K562 (cell line): ENCODE measurements around the gene RLIM. TPM values are rescaled to one million over a fixed set of nuclear protein-coding genes. Genes with fewer than 3 reads are reported as not detected.

ENCODE experiments used
- ATAC-seq: fragments of 200-7000 bp; cut with Tn5 transposase; 3 replicates; pipeline ENCODE4 v1.9.1; 2020; ENCODE audit warnings: moderate library complexity
- BruUV-seq: library from RNA; stranded (reverse); fragments of 400-500 nt; replicated peaks from 2 replicates; lab custom pipeline; 2021; lab: Mats Ljungman, UMichigan
- CTCF ChIA-PET: fragments of 300-600 bp; formaldehyde crosslinking; extraction: SDS; loops from one replicate; lab custom pipeline; 2021; ENCODE audit warnings: low intra/inter-chr PET ratio; lab: Yijun Ruan, JAX
- POLR2A ChIA-PET: fragments of 300-600, 350-650 bp; sonication (Branson Sonifier 250); formaldehyde crosslinking; extraction: SDS; loops from one replicate; lab custom pipeline; 2021; ENCODE audit warnings: antibody characterized with exemption, inconsistent platforms; lab: Yijun Ruan, JAX
- DNase-seq, 4 experiments: peaks; one replicate each; pipeline versions ENCODE4 v3.0.0 to v3.0.0-alpha.2; 2011 to 2018; ENCODE audit warnings: low spot score in 3 of 4, mixed read lengths in 3 of 4; ENCODE audit errors: extremely low read depth in 1 of 4
- FAIRE-seq: peaks from 2 replicates; lab custom pipeline; 2011; peaks lifted over from hg19 to GRCh38; lab: Jason Lieb, UNC
- H2AFZ ChIP-seq: 2 replicates; pipeline ENCODE4 v1.6.0; 2011; ENCODE audit warnings: low read depth, low read length, control low read depth, inconsistent platforms
- H3K27ac ChIP-seq: fragments of 200-600 bp; 3 replicates; pipeline ENCODE4 v1.8.0; 2011; ENCODE audit warnings: low read depth, mild to moderate bottlenecking, control low read depth, inconsistent platforms, low read length, moderate library complexity, mixed read lengths; ENCODE audit errors: extremely low read depth
- H3K27me3 ChIP-seq, 2 experiments: fragments of 300-600 bp in 1 of 2; 2 replicates in 1 of 2; 3 replicates in 1 of 2; pipeline versions ENCODE4 v1.6.0 to v1.8.0; 2011; ENCODE audit warnings: inconsistent platforms in 2 of 2, low read length in 2 of 2, mild to moderate bottlenecking in 1 of 2, mixed read lengths in 1 of 2, moderate library complexity in 1 of 2; ENCODE audit not compliant: control insufficient read depth in 2 of 2, insufficient read depth in 2 of 2
- H3K36me3 ChIP-seq: fragments of 300-600 bp; 3 replicates; pipeline ENCODE4 v1.8.0; 2011; ENCODE audit warnings: mild to moderate bottlenecking, low read length, inconsistent platforms; ENCODE audit not compliant: control insufficient read depth, insufficient read depth
- H3K4me1 ChIP-seq, 2 experiments: fragments of 200-600 bp in 1 of 2; replicated peaks in 1 of 2; 2 replicates in 1 of 2; 3 replicates in 1 of 2; pipeline versions ENCODE4 v1.5.1 to v1.8.0; 2011; ENCODE audit warnings: inconsistent platforms in 2 of 2, low read length in 2 of 2, mild to moderate bottlenecking in 1 of 2, mixed read lengths in 1 of 2, moderate library complexity in 1 of 2; ENCODE audit not compliant: control insufficient read depth in 2 of 2, insufficient read depth in 2 of 2
- H3K4me2 ChIP-seq: 2 replicates; pipeline ENCODE4 v1.6.1; 2011; ENCODE audit warnings: low read length, control low read depth, inconsistent platforms, mixed read lengths; ENCODE audit not compliant: insufficient read depth
- H3K4me3 ChIP-seq: fragments of 200-600 bp; sonication (generic), shearing (Covaris generic); 2 replicates; pipeline ENCODE4 v1.5.1; 2016; ENCODE audit warnings: control low read depth, inconsistent platforms
- H3K79me2 ChIP-seq: fragments of 200-600 bp; 3 replicates; pipeline ENCODE4 v1.8.0; 2011; ENCODE audit warnings: low read length, inconsistent platforms; ENCODE audit not compliant: control insufficient read depth, insufficient read depth
- H3K9ac ChIP-seq, 2 experiments: 2 replicates each; pipeline versions ENCODE4 v1.6.0 to v1.6.1; 2011; ENCODE audit warnings: low read depth in 2 of 2, low read length in 2 of 2, control low read depth in 1 of 2, inconsistent platforms in 1 of 2, mild to moderate bottlenecking in 1 of 2, mixed read lengths in 1 of 2; ENCODE audit not compliant: insufficient read depth in 1 of 2
- H3K9me1 ChIP-seq: one replicate; pipeline ENCODE4 v1.6.0; 2011; ENCODE audit warnings: inconsistent platforms, mild to moderate bottlenecking, low read length, moderate library complexity; ENCODE audit not compliant: control insufficient read depth, insufficient read depth
- H3K9me3 ChIP-seq: replicated peaks from 2 replicates; pipeline ENCODE4 v1.5.1; 2011; ENCODE audit warnings: low read depth, low read length, inconsistent platforms; ENCODE audit not compliant: control insufficient read depth, insufficient read depth
- H4K20me1 ChIP-seq: replicated peaks from 2 replicates; pipeline ENCODE4 v1.6.1; 2011; ENCODE audit warnings: low read length, inconsistent platforms, mixed read lengths; ENCODE audit not compliant: control insufficient read depth, insufficient read depth
- ERF ChIP-seq: fragments of 450-650 bp; formaldehyde crosslinking; IDR thresholded peaks from 2 replicates; pipeline ENCODE4 v1.4.0; 2020; ENCODE audit warnings: mild to moderate bottlenecking, mixed read lengths
- FOXP1 ChIP-seq: sonication (generic); formaldehyde crosslinking; IDR thresholded peaks from 2 replicates; pipeline ENCODE4 v1.8.0; 2022; ENCODE audit warnings: mild to moderate bottlenecking, missing genetic modification reagents
- GATAD2A ChIP-seq: fragments of 450-650 bp; IDR thresholded peaks from 2 replicates; pipeline ENCODE4 v1.6.1; 2017
- MGA ChIP-seq: fragments of 450-650 bp; IDR thresholded peaks from 2 replicates; pipeline ENCODE4 v1.6.1; 2016; ENCODE audit warnings: mild to moderate bottlenecking, moderate library complexity
- MNT ChIP-seq, 2 experiments: fragments of 450-650 bp; conservative IDR thresholded peaks; 2 replicates each; pipeline ENCODE4 v1.6.1; 2017; ENCODE audit warnings: mild to moderate bottlenecking in 2 of 2, moderate library complexity in 2 of 2
- RB1 ChIP-seq: fragments of 450-650 bp; IDR thresholded peaks from 2 replicates; pipeline ENCODE4 v1.6.1; 2017; ENCODE audit warnings: low read depth, mild to moderate bottlenecking
- TCF7L2 ChIP-seq: fragments of 150-350 bp; IDR thresholded peaks from 2 replicates; pipeline ENCODE4 v1.6.1; 2016; ENCODE audit warnings: low read depth, mild to moderate bottlenecking, low read length, moderate library complexity
- ZBTB43 ChIP-seq: sonication (generic); formaldehyde crosslinking; IDR thresholded peaks from 2 replicates; pipeline ENCODE4 v1.8.0; 2023; ENCODE audit warnings: mild to moderate bottlenecking, missing genetic modification reagents
- WGBS: fragments of 100-300 bp; shearing (Covaris generic); methylation state at CpG from one replicate; pipeline ENCODE4 v1.1.6; 2016; ENCODE audit warnings: low coverage, mixed read lengths; ENCODE audit not compliant: insufficient coverage; ENCODE audit errors: missing lambda C conversion rate; 5-methylcytosine and 5-hydroxymethylcytosine counted together
- in situ Hi-C: fragments of 300-500 bp; cut with MboI; formaldehyde crosslinking; loops from 4 replicates; pipeline ENCODE4 v1.15.0; 2018; ENCODE audit warnings: inconsistent platforms, mixed read lengths
- intact Hi-C: fragments of 100-400 bp; cut with micrococcal nuclease; formaldehyde crosslinking; loops from 2 replicates; pipeline ENCODE4 v1.14.2; 2022
- polyA plus RNA-seq, 8 experiments: library from polyadenylated mRNA; depleted of rRNA in 4 of 8; stranded (reverse) in 5 of 8; unstranded in 3 of 8; fragments of >200 nt; fragmentation: Nextera tagmentation in 2 of 8; fragmentation: Illumina TruSeq in 1 of 8; extraction: Ambion mirVana in 2 of 8; extraction: Trizol in 1 of 8; gene quantifications; 2 replicates each; pipeline versions ENCODE4 v1.2.1 to v1.2.3, GENCODE V29; 2011 to 2014; ENCODE audit warnings: inconsistent platforms in 1 of 8, missing spikeins in 1 of 8
- total RNA-seq, 7 experiments: library from RNA; depleted of rRNA in 6 of 7; stranded (reverse); fragments of >200 nt in 6 of 7; fragmentation: Illumina TruSeq in 2 of 7; extraction: Trizol in 2 of 7; gene quantifications; 2 replicates each; pipeline versions ENCODE4 v1.2.1 to v1.2.3, GENCODE V29; 2011 to 2021; ENCODE audit warnings: low replicate concordance in 1 of 7

Gene RLIM
- total and polyA plus RNA-seq, 9 of the 15 experiments (the other 6 are each of a cell fraction or from before 2014, with no cell fraction given): 4.2 to 31.4 (median 14.9) TPM

- Histone ChIP-seq H3K4me1 (no peaks in the 10 kb centered on the region), H3K27ac (no peak overlapping the region), H3K36me3 (no peaks in the 10 kb centered on the region), H3K4me2 (peak overlapping the region; percentile 25; the same call in 1 of the 2 replicates), H3K4me3 (no peak overlapping the region), H4K20me1 (no peaks in the 10 kb centered on the region), H2AFZ (peak overlapping the region; percentile 50; the same call in 1 of the 2 replicates), H3K9me3 (no peaks in the 10 kb centered on the region), H3K79me2 (no peaks in the 10 kb centered on the region), H3K27me3 (no peaks in the 10 kb centered on the region), H3K9ac (no peak overlapping the region), H3K9me1 (no peaks in the 10 kb centered on the region)
- WGBS: 19% methylated on average over 20 of the region's 24 CpGs
- ChIA-PET CTCF (interaction anchor here (0.6 to 1.6 kb wide), 4 partner anchors 166 to 1703 kb away, joined by 3 to 12 read pairs (median 3); no protein-coding TSS in a partner anchor), POLR2A (no interaction called here)
- ATAC-seq (peak; percentile 96), DNase-seq (peak; percentile 55 to 79 (median 66)), FAIRE-seq (peak; percentile 29)
- no TSS peak for BruUV-seq
- in situ Hi-C loops (no loop called here), intact Hi-C loops (loop anchor here (1.0 to 2.0 kb wide), 2 partner anchors 167 to 696 kb away; no protein-coding TSS in a partner anchor)
- TF ChIP-seq FOXP1 (CRISPR knock-in tag): no peak
- no peak for TF ChIP-seq ZBTB43 (CRISPR knock-in tag)
- TF ChIP-seq ERF (CRISPR knock-in tag): no peak
- TF ChIP-seq TCF7L2: no peak
- TF ChIP-seq GATAD2A: no peak
- TF ChIP-seq MGA: 0 out of 2 replicates have a peak, but pooled peaks have one; percentile 16
- no peak for TF ChIP-seq MNT (conservative IDR thresholded peaks at IDR 0.05)
- peak; percentile 83 for TF ChIP-seq RB1
Observed at GRCh38 chrX:74550295-74550802, 64.1 kb downstream of the RLIM start.
